Measurements from ENCODE around the gene CDKL2.

The CDKL2 gene

DNA sequence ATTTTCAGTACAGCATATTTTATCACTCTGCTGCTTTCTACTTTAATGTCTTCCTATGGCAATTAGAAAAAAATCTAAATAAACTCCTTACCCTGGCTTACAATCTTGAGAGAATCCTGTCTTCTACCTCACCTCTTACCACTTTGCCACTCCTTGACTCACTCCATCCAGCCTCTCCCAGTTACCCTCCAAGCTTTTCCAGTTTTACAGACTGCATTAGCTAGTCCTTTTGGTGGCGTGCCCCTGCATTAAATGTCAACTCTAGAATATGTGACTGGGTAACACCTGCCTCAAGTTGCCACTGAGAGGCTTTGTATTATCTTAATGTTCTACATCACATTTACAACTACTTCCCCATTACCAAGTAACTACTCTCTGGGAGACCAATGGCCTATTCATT, 7.5 kb upstream of the CDKL2 start:
- no peak for DNase-seq

DNA sequence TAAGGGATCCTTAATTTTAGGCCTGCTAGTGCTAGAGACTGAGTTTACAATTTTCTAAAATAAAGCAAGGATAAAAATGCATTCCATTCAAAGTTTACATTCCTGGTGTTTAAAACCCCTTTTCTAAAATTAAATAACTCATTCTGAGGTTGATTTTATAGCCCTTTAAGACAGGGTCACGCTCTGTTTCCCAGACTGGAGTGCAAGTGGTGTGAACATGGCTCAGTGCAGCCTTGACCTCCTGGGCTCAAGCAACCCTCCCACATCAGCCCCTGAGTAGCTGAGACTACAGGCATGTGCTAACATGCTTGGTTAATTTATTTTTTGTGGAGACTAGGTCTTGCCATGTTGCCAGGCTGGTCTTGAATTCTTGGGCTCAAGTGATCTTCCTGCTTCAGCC, 6.8 kb upstream of the CDKL2 start:
- no peak for DNase-seq

DNA sequence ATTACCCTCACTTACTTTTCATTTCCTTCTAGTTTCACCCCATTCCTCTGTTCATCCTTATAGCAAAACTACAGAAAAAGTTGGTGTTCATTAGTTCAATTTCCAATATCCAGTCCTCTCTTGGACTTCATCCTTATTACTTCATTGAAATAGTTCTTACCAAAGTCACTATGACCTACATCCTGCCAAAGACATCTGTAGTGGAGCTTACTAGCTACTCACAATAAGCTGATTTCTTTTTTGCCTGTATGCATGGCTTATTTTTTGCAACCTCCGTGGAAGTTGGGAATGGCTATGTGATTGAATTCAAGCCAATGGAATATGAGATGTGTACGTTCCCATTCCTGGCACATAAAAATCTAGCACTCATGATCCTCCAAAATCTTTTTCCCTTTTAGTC, 4.6 kb upstream of the CDKL2 start:
- no peak for DNase-seq

DNA sequence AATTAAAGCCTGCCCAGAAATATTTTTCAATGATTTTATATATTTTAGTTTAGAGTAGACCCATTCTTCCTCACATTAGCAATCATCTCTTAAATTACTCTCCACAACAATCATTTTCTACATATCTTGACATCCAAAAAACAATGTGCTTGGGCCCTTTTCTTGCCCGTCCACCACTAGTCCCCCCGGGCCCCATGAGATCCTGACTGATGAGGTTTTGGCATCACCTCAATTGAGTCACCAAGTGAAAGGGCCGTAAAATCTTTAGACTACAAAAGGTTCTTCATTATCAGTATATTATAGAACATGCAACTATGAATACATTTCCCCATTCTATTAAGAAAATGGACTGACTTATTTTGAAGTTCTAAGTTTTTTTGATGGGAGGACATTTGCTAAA, 4.0 kb upstream of the CDKL2 start:
- DNase-seq = no peak

DNA sequence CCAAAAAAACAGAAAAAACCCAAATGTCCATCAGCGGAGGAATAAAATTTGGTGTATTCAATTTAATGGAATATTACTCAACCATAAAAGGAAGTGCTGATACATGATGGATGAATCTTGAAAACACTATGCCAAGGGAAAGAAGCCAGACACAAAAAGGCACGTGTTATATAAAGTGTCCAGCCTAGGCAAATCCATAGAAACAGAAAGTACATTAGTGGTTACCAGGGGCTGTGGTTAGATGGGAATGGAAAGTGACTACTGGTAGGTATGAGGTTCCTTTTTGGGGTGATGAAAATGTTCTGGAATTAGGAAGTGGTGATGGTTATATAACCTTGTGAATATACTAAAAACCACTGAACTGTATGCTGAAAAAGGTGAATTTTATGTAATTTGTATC, 3.5 kb upstream of the CDKL2 start:
- no peak for DNase-seq

DNA sequence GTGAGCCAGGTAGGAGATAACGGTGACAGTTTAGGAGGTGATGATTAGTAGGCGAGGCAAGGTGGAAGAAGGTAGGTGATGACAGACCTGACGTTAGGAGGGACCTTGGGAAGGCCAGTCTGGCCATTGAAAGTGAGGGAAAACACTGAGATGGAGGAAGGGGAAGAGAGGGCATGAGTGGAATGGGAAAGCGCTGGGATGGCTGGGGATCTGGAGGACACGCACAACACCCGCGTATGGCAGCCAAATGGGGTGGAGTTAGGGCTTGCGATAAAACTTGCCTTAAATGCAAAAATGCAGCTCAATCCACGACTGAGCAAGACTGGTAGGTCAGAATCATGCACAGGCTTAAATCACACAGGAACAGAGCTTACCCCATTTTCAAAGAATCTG, 605 bp upstream of the CDKL2 start:
- DNase-seq = no peak

DNA sequence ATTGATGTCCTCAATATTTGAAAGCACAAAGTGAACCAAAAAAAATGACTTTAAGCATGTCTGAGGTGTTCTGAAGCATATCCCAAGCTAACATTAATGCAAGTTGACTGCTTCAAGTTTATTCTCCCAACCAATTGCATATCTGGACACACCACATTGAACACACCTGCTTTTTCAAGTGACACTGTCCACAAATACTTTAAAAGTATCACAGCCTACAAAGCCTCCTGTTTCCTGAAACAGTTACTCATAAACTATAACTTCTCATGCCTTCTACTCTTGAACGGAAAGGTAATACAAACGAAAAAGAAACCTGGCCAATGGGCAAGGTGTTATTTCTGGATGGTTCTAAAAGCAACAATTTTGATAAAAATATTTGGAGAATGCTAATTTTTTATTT, 1.1 kb downstream of the CDKL2 start:
- no peak for DNase-seq

DNA sequence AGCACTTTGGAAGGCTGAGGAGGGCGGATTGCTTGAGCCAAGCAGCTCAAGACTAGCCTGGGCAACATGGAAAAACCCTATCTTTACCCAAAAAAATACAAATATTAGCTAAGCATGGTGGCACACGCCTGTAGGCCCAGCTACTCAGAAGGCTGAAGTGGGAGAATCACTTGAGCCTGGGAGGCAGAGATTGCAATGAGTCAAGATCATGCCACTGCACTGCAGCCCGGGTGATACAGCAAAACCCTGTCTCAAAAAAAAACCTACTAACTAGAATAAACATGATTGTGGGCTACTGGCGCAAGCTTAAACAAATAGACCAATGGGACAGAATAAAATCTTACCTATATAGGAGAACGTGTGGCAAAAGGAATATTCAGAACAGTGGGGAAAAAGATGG, 7.3 kb downstream of the CDKL2 start:
- DNase-seq = no peak

DNA sequence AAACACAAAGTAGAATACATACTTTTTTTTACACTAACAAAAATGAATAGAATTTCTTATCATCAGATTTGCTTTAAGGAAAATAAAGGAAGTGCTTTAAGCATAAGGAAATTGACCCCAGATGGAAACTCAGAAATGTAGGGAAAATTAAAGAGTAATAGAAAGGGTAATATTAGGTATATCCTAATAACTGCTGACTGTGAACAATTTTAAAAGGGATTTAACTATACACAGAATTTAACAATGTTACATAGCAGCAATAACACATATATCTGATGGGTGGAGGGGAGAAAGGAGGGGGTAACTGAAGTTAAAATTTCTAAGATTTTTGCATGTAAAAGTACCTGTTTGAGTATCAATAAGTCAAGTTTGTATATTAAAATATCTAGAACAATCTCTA, 8.6 kb downstream of the CDKL2 start:
- DNase-seq = no peak

DNA sequence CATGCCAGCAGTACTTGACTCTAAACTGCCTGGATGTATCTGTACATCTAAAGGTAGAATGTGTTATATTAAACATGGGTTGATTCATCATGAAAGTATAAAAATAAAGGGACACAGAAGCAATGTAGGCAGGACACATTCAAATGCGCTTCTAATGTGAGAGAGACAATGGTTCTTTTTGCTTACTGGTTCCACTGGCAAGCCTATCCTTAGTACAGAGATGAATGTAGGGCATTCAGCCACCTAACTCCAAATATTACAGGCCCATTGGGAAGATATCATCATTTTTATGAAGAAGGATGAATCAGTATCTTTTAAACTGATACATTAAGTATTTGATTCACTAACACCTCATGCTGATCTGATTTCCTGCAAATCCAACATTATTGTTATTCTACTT, 18.0 kb downstream of the CDKL2 start:
- no peak for DNase-seq

DNA sequence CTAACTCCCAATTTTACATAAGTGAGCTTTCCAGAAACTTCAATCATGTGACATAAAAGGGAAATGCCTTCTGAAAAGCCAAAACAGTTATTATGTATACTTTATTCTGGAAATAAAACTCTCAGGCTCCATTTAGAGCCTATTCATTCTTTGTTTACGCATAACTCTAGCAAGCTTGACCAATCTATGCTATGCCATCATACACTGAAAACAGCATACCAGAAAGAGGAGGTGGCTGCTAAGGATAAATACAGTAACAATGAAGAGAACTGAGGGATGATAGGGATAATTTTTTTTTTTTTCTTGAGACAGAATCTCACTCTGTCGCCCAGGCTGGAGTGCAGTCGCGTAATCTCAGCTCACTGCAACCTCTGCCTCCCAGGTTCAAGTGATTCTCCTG, 24.4 kb downstream of the CDKL2 start:
- DNase-seq = no peak

DNA sequence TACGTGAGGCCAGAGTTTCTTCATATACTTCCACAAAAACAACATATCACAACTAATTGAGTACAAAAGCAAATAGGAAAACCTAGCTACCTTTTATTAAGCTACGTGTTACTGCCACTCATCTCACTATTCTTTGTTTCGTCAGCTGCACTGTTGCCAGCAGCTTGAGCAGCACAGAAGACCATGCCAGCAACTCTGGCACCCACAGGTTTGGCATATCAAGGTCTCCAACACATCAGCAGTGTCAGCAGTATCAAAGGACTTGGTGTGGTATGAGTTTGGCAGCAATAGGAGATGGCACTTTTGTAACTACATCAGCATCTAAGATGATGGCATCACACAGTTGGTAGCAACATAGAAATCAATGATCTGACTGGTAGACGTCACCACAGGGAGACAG, 30.7 kb downstream of the CDKL2 start:
- DNase-seq = no peak

DNA sequence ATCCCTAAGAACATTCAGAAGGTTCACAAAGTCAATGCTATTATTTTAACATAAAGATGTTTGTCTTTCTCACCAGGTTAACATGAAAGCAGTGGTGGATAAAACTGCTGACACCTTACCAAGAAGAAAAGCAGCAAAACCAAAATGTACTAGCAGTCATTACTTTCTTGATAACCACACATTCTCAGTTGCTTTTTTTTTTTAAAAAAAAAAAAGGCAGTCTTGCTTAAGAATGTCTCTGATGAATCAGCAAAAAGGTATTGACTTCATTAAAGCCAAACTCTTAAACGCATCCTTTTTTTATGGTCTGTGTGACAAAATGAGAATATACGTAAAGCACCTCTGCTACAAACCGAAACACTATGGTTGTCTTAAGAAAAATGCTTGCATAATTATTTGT, 31.9 kb downstream of the CDKL2 start:
- no peak for DNase-seq

DNA sequence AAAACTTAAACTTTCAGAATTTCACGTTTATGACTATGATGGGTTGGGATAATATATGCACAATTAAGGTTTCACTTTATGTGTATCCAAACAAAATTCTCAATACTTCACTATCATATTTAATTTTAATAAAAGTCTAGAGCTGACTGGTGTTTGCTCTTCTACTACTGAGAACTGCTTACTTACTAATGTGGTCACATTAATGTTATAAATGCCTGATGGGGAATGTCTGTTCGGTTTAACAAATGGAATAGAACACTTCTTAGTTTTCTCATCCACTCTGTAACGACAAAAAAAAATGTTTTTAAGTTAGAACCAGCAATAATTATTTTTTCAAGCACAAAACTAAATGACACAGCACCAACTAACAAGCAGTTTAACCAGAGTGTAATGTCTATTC, 34.3 kb downstream of the CDKL2 start:
- no peak for DNase-seq

DNA sequence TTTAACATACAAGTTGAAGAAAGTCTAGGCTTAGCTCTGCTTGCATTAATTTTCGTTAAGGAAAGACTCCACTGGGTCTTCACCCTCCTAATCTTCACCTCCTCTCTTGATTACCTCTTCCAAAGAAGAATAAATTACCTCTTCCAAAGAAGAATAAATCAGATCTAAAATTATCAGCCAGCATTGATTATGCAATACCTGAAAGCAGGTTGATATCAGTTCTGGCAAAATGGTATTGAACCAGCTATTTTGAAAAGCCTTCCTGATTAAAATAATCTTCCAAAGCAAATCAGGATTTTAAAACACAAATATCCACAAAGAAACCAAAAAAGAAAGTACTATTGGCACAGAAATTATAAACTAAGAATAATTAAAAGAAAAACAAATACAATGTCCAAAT, 36.9 kb downstream of the CDKL2 start:
- no peak for DNase-seq

DNA sequence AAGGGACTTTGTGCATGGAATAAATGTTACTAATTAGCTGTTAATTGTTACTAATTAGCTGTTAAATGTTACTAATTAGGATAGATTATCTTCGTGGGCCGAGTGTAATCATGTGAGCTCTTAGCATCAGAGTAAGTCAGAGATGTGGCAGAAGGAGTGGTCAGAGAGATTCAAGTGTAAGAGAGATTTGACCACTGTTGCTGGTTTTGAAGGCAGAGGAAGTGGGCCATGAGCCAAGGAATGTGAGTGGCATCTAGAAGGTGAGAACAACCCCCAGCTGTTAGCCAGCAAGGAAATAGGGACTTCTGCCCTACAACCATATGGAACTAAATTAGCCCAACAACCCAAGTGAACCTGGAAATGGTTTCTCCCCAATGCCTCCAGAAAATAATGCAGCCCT, 46.3 kb downstream of the CDKL2 start:
- no peak for DNase-seq

DNA sequence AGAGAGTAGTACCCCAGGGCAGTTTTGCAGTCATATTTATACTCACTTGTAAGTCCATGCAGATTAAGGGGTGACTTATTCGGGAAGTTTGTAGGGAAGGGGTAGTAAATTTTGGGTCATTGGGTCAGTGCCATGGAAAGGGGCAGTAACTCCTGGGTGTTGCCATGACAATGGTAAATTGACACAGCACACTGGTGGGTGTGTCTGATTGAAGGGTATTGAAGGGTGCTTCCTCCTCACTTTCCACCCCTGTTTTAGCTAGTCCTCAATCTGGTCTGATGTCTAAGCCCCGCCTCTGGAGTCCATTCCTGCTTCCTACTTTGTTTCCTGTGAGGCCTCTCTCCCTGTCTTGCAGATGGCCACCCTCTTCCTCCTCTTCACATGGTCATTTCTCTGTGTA, 62.6 kb downstream of the CDKL2 start:
- no peak for DNase-seq

DNA sequence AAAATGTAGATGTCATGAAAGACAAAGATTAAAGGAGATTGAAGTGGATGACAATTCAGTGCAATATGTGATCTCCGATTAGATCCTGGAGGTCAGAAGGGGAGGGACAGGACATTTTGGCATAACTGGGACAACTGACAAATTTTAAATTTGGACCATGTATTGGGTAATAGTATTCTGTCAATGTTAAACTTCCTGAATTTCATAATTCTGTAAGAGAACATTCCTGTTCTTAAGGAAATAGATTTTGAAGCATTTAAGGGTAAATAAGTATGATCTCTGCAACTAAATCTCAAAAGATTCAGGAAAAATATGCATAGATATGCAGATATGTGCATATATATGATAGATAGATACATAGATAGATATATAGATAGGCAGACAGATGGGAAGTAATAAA, 63.4 kb downstream of the CDKL2 start:
- DNase-seq = no peak

DNA sequence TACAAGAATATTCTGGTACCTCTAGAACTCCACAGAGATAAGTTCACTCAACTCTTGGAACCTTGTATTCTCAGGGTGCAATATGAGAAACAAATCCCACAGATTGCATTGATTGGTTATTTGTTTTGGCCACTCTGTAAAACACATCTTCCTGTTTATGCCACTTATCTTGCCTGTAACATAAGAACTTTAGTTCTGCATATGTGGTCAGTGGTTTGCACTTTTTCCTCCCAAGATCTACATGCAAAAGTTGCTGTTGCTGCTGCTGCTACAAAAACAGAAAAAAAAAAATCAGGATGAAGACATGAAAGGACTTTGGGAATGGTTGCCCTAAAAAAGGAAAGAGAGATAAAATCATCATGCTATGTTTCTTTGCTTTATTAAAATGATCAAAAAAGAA, 64.8 kb downstream of the CDKL2 start:
- DNase-seq = no peak

DNA sequence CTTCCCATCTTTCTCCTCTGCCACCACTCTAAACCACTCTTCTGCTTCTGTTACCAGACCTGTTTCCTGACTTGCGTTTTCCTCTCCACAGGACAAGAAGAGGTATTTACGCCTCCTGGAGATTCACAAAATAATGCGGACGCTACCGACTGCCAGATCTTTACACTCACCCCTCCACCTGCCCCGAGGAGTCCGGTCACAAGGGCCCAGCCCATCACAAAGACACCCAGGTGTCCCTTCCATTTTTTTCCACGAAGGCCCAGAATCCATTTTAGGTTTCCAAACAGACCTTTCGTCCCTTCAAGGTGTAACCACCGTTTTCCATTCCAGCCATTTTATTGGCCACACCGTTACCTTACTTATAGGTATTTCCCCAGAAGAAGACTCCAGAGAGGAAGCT, 66.3 kb downstream of the CDKL2 start:
- DNase-seq = no peak

DNA sequence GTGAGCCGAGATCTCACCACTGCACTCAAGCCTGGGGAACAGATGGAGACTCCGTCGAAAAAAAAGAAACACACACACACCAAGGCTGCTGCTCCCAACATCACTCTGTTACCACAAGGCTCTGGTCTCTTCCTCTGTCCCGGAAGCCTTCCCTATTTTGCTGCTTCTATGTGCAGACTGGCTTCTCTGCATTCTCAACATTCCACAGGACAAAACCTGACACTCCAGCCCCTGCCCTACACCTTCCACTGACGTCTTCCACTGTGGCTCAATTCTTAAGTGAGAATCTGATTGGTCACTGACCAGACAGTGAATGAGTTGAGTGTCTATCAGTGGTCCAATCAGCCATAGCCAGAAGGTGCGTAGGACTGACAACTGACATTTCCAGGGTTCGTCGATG, 68.5 kb downstream of the CDKL2 start:
- no peak for DNase-seq

DNA sequence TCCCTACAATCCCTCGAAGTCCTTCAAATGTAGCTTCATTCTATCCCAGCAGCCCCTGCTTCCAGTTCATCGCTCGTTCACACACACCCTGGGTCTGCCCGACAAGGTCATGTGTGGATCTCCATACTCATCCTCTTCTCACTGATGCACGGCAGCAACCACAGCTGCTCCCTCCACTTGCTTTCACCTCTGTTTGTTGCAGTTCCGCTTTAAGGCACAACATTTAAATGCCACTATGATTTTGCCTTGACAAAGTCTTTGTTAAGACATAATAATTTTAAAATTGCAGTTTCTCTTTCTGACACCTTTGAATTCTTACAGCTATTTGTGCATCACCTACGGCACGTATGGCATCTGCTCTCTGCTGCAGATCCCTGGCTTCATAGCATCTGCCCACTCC, 72.6 kb downstream of the CDKL2 start:
- no peak for DNase-seq

DNA sequence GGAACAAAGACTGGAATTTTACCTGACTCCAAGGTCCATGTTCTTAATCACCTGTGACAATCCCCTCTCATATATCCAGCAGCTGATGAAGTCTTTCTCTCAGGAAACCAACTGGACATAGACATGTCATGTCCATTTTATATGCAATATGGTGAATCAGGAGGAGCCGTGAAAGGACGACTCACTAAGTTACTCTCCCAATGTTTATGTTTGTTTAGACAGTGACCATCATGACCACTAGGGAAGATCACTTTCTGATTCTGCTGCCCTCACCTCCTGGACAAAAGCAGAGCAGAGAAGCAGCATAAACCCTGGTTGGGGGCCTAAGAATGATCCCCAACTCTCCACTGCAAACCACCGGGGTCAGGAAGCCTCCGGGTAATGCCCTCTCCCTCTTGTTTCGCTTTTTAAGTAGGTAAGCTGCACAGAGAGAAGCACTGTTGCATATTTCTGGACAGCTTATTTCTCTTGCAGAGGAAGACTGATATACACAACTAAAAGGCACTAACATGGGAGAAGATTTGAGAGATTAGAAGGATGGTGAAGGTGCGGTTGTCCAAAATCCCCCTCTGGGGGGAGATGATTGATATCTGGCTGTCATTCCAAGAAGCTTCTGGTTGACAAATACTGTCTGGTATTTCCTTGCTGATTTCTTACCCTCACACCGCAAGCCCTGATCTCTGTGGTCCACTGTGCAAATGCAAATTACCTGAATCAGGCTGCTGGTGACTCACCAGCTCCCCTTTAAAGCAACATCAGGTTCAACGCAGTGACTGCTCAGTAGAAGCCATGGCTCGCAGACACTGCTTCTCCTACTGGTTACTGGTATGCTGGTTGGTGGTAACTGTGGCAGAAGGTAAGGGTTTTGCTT, 74.8 kb downstream of the CDKL2 start, which contains the start of gene ODAPH:
Gene ODAPH (plus strand): TSS at position 773 of the 871 bp plus-strand sequence. CDS start 17 bp downstream, at position 790.
- DNase-seq = no peak

DNA sequence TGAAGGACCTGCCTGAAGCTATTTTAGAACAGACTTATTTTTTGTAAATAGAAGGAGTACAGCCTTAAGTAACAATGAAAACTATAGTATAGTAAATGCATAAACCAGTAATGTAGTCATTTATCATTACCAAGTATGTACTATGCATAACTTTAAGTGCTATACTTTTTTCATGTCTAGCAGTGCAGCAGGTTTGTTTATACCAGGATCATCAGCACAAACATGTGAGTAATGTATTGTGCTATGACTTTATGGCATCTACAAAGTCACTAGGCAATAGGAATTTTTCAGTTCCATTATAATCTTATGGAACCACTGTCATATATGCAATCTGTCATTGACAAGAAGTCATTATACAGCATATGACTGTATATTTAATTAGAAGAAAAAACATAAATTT, 77.9 kb downstream of the CDKL2 start:
- DNase-seq = no peak

DNA sequence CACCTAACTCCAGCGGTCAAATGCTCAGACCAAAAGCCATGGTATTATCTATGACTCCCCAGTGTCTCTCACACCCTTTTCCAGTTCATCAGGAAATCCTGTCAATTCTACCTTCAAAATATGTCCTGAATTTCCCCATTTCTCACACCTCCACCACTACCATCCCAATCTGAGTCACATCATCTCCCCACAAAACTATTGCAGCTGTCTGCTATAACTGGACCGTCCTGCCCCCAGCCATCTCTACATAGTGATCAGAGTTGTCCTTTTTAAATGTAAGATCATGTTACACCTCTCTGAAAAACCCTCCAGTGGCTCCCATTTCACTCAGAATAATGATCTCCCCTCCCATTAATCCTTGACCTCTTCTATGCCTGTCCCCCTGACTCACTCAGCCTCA, 81.3 kb downstream of the CDKL2 start:
- DNase-seq = no peak

Data from NCI-H1436 treated with DMSO at 0.1 percent for 48 hours (cell line).